IPS-18a (cell line): Measurements from ENCODE around the gene LMX1B.
A peak's percentile ranks its signal among the peaks of the same experiment; 100 is the strongest.

Experiments used
- H3K27ac ChIP-seq: one replicate; pipeline ENCODE4 v1.5.1; 2013; ENCODE audit warnings: low read length
- H3K27me3 ChIP-seq: one replicate; pipeline ENCODE4 v1.6.1; 2013; ENCODE audit warnings: mild to moderate bottlenecking, low read length; ENCODE audit not compliant: control insufficient read depth, insufficient read depth
- H3K36me3 ChIP-seq: one replicate; pipeline ENCODE4 v1.6.1; 2013; ENCODE audit warnings: low read depth, low read length; ENCODE audit not compliant: control insufficient read depth
- H3K4me1 ChIP-seq: one replicate; pipeline ENCODE4 v1.6.1; 2013; ENCODE audit warnings: low read depth, low read length; ENCODE audit not compliant: control insufficient read depth
- H3K4me3 ChIP-seq: one replicate; pipeline ENCODE4 v1.5.1; 2013; ENCODE audit warnings: low read length
- H3K9ac ChIP-seq: one replicate; pipeline ENCODE4 v1.6.1; 2013; ENCODE audit warnings: mild to moderate bottlenecking, low read length, moderate library complexity
- H3K9me3 ChIP-seq: one replicate; pipeline ENCODE4 v1.6.1; 2013; ENCODE audit warnings: low read depth, low read length; ENCODE audit not compliant: control insufficient read depth

Gene LMX1B

GRCh38 chr9:126628969-126629674 lies 15.4 kb downstream of the LMX1B start:
- no peak overlapping the region for H3K27ac ChIP-seq
- peaks cover 100% of the 10 kb centered on the region for H3K27me3 ChIP-seq
- no peak overlapping the region for H3K4me3 ChIP-seq
- H3K36me3 ChIP-seq = no peaks in the 10 kb centered on the region
- no peaks in the 10 kb centered on the region for H3K9me3 ChIP-seq
- peaks cover 19% of the 10 kb centered on the region for H3K4me1 ChIP-seq
- no peak overlapping the region for H3K9ac ChIP-seq

- peaks cover 10% of the 10 kb centered on the region for H3K4me1 ChIP-seq
- no peak overlapping the region for H3K9ac ChIP-seq
- H3K27ac ChIP-seq = no peak overlapping the region
- peaks cover 100% of the 10 kb centered on the region for H3K27me3 ChIP-seq
- no peaks in the 10 kb centered on the region for H3K9me3 ChIP-seq
- H3K36me3 ChIP-seq = no peaks in the 10 kb centered on the region
- H3K4me3 ChIP-seq = no peak overlapping the region
Observed at GRCh38 chr9:126630458-126631237, 16.9 kb downstream of the LMX1B start.

- H3K4me3 ChIP-seq = no peak overlapping the region
- H3K27ac ChIP-seq = no peak overlapping the region
- no peaks in the 10 kb centered on the region for H3K36me3 ChIP-seq
- peaks cover 100% of the 10 kb centered on the region for H3K27me3 ChIP-seq
- H3K4me1 ChIP-seq = peaks cover 5% of the 10 kb centered on the region
- H3K9me3 ChIP-seq = no peaks in the 10 kb centered on the region
- no peak overlapping the region for H3K9ac ChIP-seq
Observed at GRCh38 chr9:126631254-126631653, 17.5 kb downstream of the LMX1B start.

GRCh38 chr9:126633881-126634558 lies 20.3 kb downstream of the LMX1B start:
- no peak overlapping the region for H3K27ac ChIP-seq
- H3K27me3 ChIP-seq = peaks cover 100% of the 10 kb centered on the region
- no peaks in the 10 kb centered on the region for H3K36me3 ChIP-seq
- no peaks in the 10 kb centered on the region for H3K4me1 ChIP-seq
- H3K9ac ChIP-seq = no peak overlapping the region
- H3K9me3 ChIP-seq = no peaks in the 10 kb centered on the region
- no peak overlapping the region for H3K4me3 ChIP-seq

- Histone ChIP-seq H3K27ac (no peak overlapping the region), H3K9me3 (no peaks in the 10 kb centered on the region), H3K4me1 (no peaks in the 10 kb centered on the region), H3K4me3 (no peak overlapping the region), H3K9ac (no peak overlapping the region), H3K36me3 (no peaks in the 10 kb centered on the region), H3K27me3 (peaks cover 100% of the 10 kb centered on the region)
Observed at GRCh38 chr9:126635061-126635460, 21.3 kb downstream of the LMX1B start.

- no peaks in the 10 kb centered on the region for H3K36me3 ChIP-seq
- no peaks in the 10 kb centered on the region for H3K4me1 ChIP-seq
- no peak overlapping the region for H3K9ac ChIP-seq
- no peak overlapping the region for H3K4me3 ChIP-seq
- H3K9me3 ChIP-seq = no peaks in the 10 kb centered on the region
- no peak overlapping the region for H3K27ac ChIP-seq
- peaks cover 100% of the 10 kb centered on the region for H3K27me3 ChIP-seq
Observed at GRCh38 chr9:126635661-126636439, 22.1 kb downstream of the LMX1B start.

- H3K27me3 ChIP-seq = peaks cover 100% of the 10 kb centered on the region
- no peak overlapping the region for H3K4me3 ChIP-seq
- H3K9ac ChIP-seq = no peak overlapping the region
- H3K4me1 ChIP-seq = no peaks in the 10 kb centered on the region
- no peaks in the 10 kb centered on the region for H3K36me3 ChIP-seq
- no peak overlapping the region for H3K27ac ChIP-seq
- no peaks in the 10 kb centered on the region for H3K9me3 ChIP-seq
Observed at GRCh38 chr9:126636983-126637798, 23.5 kb downstream of the LMX1B start.

GRCh38 chr9:126638571-126639132 lies 24.9 kb downstream of the LMX1B start:
- Histone ChIP-seq H3K9ac (no peak overlapping the region), H3K9me3 (no peaks in the 10 kb centered on the region), H3K27me3 (peaks cover 100% of the 10 kb centered on the region), H3K36me3 (no peaks in the 10 kb centered on the region), H3K4me3 (peak overlapping the region; percentile 44), H3K4me1 (no peaks in the 10 kb centered on the region), H3K27ac (no peak overlapping the region)

GRCh38 chr9:126639318-126640000 lies 25.7 kb downstream of the LMX1B start:
- Histone ChIP-seq H3K4me3 (peak overlapping the region; percentile 44), H3K27ac (no peak overlapping the region), H3K27me3 (peaks cover 98% of the 10 kb centered on the region), H3K9ac (no peak overlapping the region), H3K9me3 (no peaks in the 10 kb centered on the region), H3K4me1 (no peaks in the 10 kb centered on the region), H3K36me3 (no peaks in the 10 kb centered on the region)
